HG03575 (cell line): Measurements from ENCODE around the gene ACOT11.

Source experiments
- ATAC-seq: cut with Tn5 transposase; IDR thresholded peaks from one replicate; pipeline ENCODE4 v1.9.1; 2021; ENCODE audit not compliant: unreplicated experiment, insufficient number of reproducible peaks, low FRiP score; ENCODE audit errors: extremely low read depth

Gene ACOT11

DNA sequence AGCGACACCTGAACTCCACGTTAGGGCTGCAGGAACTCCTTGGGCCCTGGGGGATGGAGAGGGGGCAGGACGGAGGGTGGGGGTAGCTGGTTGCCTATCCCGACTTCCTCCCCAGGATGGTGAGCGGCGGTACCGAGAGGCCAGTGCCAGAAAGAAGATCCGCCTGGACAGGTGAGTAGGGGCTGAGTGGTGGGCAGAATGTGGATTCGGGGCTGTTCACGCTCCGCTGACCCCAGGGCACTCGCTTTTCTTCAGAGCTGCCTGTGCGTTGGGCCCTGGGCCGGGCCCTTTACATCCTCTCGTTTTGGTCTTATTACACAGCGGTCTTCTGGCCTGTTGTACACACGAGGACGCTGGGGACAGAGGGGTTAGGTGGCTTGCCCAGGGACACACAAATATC is 54.5 kb downstream of the ACOT11 start:
- ATAC-seq = no peak

DNA sequence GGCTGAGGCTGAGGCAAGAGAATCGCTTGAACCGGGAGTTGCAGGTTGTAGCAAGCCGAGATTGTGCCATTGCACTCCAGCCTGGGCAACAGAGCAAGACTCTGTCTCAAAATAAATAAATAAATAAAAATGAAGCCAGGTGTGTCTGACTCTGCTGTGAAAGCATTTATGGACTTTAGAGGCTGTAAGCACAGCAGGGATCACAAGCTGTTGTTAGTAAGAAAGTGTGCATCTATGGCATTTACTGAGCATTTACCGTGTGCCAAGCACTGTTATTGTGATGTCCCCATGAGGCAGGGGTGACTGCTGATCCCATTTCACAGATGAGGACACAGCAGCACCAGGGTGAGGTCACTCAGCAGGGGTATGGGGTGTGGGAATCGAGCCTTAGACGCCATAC is 55.2 kb downstream of the ACOT11 start:
- no peak for ATAC-seq

DNA sequence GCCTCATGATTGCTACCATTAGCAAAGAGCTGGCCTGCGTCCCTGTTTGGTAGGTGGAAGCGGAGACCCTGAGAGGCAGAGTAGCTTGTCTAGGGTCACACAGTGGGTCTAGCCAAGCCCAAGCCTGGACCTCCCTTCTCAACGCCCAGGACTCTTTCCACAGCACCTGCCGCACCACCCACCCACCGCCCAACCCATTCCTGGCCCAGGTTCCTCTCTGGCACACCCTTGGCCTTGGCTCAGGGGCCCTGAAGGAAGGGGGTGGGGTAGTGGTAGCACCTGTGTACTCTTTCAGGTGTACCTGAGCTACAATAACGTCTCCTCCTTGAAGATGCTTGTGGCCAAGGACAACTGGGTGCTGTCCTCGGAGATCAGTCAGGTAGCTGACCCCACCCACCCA is 56.0 kb downstream of the ACOT11 start:
- ATAC-seq = no peak

DNA sequence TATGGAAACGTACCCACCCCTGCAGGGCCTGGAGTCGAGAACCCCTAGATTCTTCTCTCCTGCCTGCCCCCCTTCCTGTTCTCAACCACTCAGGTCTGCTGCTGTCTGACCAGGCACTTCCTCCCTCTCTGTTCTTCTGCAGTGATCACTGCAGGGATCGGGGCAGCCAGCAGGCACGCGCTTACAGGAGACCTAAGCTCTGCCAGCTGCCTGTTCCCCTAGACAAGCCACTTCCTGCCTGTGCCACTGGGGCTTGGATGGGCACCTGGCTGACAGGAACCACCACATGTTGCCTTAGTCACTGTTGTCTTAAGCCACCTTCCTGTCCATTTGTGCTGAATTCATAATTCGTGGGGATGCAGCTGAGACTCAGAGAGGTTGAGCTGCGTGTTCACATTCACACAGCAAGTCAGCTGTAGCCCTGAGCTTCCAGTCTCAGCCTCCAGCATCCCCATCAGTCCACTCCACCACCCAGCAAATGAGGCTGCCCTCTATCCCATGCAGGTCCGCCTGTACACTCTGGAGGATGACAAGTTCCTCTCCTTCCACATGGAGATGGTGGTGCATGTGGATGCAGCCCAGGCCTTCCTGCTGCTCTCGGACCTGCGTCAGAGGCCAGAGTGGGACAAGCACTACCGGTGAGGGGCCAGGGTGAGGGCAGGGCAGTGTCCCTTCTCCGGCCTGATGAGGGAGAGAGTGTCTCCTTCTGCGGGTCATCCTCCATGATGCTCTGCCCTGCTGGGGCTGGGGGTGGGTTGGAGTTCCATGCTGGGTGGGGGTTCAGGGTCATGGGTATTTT is 56.7 kb downstream of the ACOT11 start:
- ATAC-seq = no peak

DNA sequence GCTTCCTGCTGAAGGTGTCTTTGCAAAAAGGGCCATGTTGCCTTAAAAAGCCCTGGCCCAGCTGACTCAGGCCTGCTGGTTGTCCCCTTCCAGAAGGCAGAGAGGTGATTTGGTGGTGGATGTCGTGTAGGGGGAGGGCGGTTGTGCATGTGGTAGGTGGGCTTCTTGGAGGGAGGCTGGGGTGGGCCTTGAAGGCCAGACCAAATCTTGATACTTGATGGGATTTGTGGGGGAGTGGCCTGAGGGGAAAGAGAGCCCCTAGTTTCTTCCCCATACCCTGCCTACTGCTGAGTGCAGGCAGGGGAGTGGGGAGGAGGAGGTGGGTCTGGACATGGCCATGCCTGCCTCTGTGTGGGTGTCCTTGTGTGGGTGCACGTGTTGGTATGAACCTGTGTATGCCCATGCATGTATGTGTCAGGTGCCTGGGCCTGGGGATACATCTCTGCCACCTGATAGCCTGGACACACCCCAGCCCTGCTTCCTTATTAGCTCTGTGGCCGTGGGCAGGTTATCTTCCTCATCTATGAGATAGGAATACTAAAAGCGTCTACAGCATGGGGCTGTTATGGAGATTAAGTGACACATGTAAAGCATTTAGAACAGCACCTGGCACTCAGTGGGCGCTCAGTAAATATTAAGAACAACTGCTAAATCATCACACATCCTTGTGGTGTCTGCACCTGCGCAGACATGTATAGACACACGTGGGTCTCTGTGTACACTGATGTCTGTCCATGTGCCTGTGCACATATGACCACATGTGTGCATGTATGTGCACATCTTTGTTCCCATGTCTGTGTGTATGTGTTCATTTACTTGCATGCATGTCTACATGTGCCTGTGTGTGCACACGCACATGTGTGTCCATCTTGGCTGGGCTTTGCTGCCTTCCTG is 58.3 kb downstream of the ACOT11 start:
- no peak for ATAC-seq

DNA sequence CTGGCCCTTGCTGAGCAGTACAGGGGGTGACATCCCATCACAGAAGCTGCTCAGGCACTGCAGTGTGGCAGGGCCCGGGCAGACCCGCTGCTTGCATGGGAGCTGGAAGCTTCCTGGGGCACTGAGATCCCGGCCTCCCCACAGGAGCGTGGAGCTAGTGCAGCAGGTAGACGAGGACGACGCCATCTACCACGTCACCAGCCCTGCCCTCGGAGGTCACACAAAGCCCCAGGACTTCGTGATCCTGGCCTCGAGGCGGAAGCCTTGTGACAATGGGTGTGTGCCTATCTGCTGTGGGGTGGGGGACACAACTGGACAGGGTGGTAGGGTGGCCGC is 58.9 kb downstream of the ACOT11 start:
- no peak for ATAC-seq

DNA sequence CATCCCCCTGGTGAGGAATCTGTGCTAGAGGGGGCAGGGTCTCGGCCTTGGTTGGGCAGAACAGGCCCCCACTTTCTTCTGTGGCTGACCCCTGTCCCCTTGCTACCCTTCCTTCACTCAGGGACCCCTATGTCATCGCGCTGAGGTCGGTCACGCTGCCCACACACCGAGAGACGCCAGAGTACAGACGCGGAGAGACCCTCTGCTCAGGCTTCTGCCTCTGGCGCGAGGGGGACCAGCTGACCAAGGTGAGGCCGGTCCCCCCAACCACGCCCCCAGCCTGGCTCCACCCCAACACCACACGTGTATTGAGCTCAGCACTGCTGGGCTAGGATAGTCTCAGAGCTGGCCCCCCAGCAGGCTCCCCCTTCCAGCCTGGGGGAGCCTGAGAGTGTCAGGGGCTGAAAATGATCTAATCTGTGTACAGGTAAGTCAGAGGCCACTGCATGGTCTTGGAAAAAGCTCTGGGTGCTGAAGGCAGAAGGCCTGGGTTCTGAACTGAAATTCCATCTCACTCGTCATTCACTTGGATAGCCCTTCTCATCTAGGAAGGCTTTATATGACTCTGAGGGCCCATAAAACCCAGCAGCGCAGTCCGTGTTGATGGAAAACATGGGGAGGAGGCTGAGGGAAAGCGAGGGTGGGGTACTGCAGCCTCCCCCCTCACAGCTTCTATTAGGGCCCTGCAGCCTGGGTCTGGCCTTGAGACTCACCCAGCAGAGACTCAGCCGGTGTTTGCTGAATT is 60.0 kb downstream of the ACOT11 start:
- no peak for ATAC-seq

DNA sequence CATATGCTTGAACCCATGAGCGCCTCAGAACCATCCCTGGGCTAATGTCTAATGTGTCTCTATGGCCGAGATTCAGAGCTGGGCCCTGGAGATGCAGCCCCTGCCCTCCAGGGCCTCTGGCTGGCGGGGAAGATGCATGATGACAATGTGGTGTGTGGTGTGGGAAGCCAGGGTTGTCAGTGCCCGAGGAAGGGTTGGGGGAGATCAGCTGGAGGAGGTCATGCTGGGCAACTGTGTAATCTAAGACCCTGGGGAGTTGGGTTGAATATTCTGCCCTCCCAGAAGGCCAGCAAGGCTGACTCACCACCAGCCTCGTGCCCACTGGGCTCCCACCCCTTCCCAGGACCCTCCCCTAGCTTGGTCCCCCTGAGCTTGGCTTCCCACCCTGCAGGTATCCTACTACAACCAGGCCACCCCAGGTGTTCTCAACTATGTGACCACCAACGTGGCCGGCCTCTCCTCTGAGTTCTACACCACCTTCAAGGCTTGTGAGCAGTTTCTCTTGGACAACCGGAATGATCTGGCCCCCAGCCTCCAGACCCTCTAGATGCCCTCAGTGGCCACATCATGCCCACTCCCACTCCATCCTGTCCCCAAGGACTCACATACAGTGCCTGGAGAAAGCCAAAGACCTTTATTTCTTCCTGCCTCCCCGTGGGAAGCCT is 60.7 kb downstream of the ACOT11 start:
- no peak for ATAC-seq

DNA sequence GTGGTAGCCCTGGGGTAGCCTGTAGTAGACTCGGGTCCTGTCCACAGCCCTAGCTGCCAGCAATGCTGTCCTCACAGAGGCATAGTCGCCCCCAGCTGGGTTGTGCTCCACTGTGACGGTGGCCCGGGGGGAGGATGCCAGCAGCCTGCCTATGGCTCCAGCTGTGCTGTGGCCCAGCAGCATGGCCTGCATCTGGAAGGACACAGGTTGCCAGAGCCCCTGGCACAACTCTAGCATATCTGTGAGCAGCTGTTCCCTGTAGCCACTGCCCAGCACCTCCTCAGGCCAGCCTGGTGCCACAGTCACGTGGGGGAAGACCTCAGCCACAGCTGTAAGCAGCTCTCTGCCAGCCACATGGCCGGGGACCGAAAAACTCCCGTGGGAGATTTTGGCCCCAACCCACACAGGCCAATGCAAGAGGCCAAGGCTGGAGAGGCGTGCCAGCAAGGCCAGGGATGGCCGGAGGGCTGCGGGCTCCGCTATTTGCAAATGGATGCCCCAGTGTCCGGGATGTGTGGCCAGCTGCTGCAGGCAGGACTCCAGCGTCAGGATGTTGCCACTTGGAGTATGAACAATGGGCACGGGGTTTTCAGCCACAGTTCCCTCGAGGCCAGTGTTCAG is 61.4 kb downstream of the ACOT11 start:
- ATAC-seq = no peak

DNA sequence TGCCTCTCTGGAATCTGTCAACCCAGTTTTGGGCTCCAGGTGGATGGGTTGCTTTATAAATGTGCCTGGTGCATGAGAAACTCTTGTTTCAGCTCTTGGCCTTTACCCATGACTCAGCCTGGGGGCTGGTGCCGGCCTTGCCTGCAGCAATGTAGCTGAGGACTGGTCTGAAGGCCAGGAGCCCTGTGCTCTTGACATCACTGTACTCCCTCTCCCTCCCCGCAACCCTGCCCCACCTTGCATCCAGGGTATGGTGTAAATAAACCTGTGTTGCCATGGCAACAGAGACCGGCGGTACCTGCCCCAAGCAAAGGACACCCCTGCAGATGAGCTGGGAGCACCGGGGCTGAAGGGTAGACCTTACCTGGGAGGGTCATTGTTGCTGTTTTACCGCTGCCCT is 62.0 kb downstream of the ACOT11 start:
- no peak for ATAC-seq

DNA sequence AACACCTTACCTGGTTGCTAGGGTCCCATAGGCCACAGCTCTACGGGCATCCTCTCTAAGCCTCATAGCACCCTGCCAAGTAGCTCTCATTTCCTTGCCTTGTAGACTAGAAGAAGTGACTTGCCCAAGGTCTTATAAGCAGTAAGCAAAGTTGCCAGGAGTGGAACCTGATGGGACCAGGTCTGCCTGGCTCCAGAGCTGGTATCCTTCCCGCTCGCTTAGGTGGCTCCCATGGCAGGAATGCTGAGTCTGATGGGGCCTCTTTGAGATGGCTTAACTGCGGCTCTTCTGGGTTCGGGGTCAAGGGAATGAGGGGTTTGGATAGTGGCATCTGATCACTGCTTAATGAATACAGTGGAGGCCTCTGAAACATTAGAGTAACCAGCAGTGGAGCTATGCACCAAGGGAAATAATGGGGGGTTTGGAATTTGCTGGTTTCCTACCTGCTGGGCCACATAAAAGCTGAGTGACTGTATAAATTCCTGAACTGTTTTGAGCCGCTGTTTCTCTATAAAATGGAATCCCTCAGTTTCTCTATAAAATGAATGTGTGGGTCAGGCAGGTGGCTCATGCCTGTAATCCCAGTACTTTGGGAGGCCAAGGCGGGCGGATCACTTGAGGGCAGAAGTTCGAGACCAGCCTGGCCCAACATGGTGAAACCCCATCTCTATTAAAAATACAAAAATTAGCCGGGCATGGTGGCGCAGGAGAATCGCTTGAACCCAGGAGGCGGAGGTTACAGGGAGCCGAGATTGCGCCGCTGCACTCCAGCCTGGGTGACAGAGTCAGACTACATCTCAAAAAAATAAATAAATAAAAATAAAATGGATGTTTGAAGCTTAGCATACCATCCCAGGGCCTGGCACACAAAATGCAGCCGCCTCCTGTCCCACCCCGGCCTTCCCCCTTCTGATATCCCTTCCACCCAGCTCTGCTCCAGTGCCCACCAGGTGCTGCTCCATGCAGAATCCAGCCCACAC is 62.9 kb downstream of the ACOT11 start:
- ATAC-seq = no peak

DNA sequence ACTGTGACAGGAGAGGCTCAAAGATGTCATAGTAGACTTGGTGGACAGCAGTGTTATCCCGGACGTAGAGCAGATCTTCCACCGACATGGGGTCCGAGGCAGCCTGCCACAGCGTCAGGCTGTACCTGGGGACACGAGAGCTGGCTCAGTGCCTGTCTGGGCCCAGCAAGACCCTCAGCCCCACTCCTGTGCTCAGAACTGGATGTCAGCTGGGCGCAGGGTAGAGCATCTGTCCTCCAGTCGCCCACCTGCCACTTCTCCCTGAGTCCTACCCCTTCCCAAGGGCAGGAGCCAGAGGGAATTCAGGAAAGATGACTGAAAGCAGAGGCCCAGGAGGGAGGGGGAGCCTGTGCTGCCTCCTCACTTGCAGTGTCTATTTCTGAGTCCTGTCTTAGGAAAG is 63.6 kb downstream of the ACOT11 start:
- ATAC-seq = no peak

DNA sequence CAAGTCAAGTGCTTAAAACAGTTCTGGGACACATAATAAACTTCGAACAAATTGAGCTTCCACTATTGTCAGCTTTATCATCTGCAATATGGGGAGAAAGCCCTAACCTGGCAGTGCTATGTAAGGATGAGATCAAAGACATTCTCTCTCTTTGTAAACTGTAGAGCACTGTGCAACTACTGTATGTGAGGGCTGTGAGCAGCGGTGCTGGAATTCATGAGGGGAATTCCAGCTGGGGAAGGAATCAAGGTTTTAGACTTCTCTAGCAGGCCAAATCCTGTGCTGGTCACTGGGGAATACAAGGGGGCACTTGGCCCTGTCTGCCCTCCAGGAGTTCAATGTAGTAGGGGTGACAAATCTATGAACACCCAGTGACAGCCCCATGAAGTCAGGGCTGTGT is 66.0 kb downstream of the ACOT11 start:
- ATAC-seq = no peak

DNA sequence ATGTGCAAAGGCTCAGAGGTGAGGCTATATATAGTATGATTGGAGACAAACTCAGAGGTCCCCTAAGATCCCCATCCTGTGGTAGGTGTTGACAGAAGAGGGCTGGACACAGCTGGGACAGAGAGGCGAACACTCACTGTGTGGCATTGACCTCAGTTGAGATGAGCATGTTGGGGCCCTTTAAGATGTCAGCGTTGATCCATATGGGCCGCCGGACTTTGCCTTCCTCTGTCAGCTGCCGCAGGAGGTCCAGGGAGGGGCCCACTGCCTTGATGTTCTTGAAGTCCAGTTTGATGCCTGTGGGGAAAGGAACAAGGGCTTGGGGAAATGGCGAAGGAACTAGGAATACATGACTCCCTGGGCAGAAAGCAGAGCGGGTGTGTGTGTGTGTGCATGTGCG is 66.5 kb downstream of the ACOT11 start:
- no peak for ATAC-seq

DNA sequence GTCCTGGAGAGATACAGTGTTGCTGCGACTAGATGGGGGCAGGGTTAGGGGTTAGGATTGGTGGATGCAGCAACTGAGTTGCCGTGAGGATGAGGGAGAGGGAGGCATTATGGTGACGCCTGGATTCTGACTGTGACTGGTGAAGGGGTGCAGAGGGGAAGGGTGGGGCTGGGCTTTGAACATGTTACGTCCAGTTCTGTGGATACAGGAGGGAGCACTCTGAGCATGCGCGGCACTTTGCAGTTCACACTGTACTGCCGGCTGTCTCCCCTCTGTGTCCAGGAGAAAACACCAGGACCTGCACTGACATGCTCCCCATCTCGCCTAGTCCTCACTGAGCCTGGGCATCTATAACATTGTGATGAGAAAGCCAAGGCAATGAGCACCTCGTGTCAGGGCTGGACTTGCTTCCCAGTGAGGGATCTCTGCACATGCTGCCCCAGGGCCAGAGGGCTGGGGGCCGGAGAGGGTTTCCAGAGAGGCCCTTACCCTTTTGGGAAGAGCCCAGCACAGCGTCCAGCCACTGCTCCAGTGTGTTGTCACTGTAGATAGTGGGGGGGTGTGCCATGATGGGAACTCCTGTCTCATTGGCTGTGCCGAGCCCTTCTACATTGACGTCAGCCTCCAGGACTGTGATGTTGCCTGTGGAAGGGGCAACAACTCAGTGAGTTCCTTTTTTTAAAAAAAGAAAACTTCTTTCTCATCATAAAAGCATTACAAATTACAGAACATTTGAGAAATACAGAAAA is 67.7 kb downstream of the ACOT11 start:
- ATAC-seq = no peak

DNA sequence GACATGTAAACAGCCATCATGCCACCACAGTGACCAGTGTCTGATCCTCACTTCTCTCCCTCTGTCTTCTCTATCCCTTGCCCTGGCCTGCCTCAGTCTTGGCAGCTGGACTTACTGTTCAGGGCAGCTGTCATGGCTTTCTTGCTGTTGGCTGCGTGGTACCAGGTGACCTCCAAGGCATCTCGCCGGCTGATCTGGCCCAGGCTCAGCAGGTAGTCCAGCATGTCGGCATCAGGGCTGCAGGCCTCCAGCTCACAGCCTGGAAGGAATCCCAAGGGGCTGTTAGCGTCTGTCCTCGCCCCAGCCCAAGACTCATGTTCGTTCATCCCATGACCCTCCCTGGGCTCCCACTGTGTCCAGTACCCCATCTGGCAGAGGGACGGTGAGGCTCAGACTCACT is 71.7 kb downstream of the ACOT11 start:
- ATAC-seq = no peak
